Endothelial cell of umbilical vein (primary cell): ENCODE results near the gene STAT5A. TPM values are rescaled to one million over a fixed set of nuclear protein-coding genes. Genes with fewer than 3 reads are reported as not detected.

Experiments used
- BruUV-seq: library from RNA; stranded (reverse); fragments of 400-500 nt; replicated peaks from 2 replicates; lab custom pipeline; 2021; lab: Mats Ljungman, UMichigan
- CTCF ChIA-PET: fragments of 300-600, 350-600 bp; sonication (Branson Sonifier 250); formaldehyde crosslinking; loops from one replicate; lab custom pipeline; 2021; ENCODE audit warnings: antibody characterized with exemption, inconsistent platforms; lab: Charles Lee
- POLR2A ChIA-PET: fragments of 300-600, 350-600 bp; sonication (Branson Sonifier 250); formaldehyde crosslinking; loops from one replicate; lab custom pipeline; 2021; ENCODE audit warnings: antibody characterized with exemption, inconsistent platforms; lab: Charles Lee
- DNase-seq: peaks from one replicate; pipeline ENCODE4 v3.0.0-alpha.2; 2011; ENCODE audit warnings: low read depth, low spot score
- FAIRE-seq: peaks from 2 replicates; lab custom pipeline; 2011; peaks lifted over from hg19 to GRCh38; lab: Jason Lieb, UNC
- H2AFZ ChIP-seq: 2 replicates; pipeline ENCODE4 v1.6.0; 2012; ENCODE audit warnings: low read depth, low read length, control low read depth, inconsistent platforms
- H3K27ac ChIP-seq: 2 replicates; pipeline ENCODE4 v1.5.1; 2011; ENCODE audit warnings: low read depth, mild to moderate bottlenecking, control low read depth, low read length, moderate library complexity; ENCODE audit not compliant: insufficient read depth
- H3K27me3 ChIP-seq, 2 experiments: 2 replicates each; pipeline versions ENCODE4 v1.6.0 to v1.6.1; 2011; ENCODE audit warnings: low read length in 2 of 2, mixed read lengths in 1 of 2; ENCODE audit not compliant: control insufficient read depth in 2 of 2, insufficient read depth in 2 of 2
- H3K36me3 ChIP-seq, 2 experiments: 2 replicates in 1 of 2; 3 replicates in 1 of 2; pipeline ENCODE4 v1.5.1; 2011; ENCODE audit warnings: low read length in 2 of 2, mild to moderate bottlenecking in 1 of 2, moderate library complexity in 1 of 2; ENCODE audit not compliant: control insufficient read depth in 2 of 2, insufficient read depth in 2 of 2; ENCODE audit errors: extremely low read depth in 1 of 2
- H3K4me1 ChIP-seq: 3 replicates; pipeline ENCODE4 v1.5.1; 2011; ENCODE audit warnings: mild to moderate bottlenecking, low read length; ENCODE audit not compliant: control insufficient read depth, insufficient read depth; ENCODE audit errors: extremely low read depth
- H3K4me2 ChIP-seq: 2 replicates; pipeline ENCODE4 v1.6.1; 2011; ENCODE audit warnings: low read length, control low read depth, mixed read lengths; ENCODE audit not compliant: insufficient read depth
- H3K4me3 ChIP-seq, 3 experiments: fragments of 200-600 bp in 1 of 3; sonication (generic), shearing (Covaris generic) in 1 of 3; replicated peaks in 1 of 3; 2 replicates each; pipeline ENCODE4 v1.5.1; 2011 to 2016; ENCODE audit warnings: control low read depth in 3 of 3, low read length in 3 of 3, mild to moderate bottlenecking in 2 of 3, inconsistent platforms in 1 of 3, low read depth in 1 of 3, moderate library complexity in 1 of 3; ENCODE audit not compliant: insufficient read depth in 1 of 3
- H3K79me2 ChIP-seq: 2 replicates; pipeline ENCODE4 v1.6.0; 2012; ENCODE audit warnings: low read length, inconsistent platforms; ENCODE audit not compliant: control insufficient read depth, insufficient read depth
- H3K9ac ChIP-seq: replicated peaks from 2 replicates; pipeline ENCODE3; 2011; ENCODE audit warnings: low read length, control low read depth; ENCODE audit not compliant: insufficient read depth; ENCODE audit errors: extremely low read depth
- H3K9me1 ChIP-seq: replicated peaks from 3 replicates; pipeline ENCODE4 v1.6.0; 2011; ENCODE audit warnings: mild to moderate bottlenecking, low read length; ENCODE audit not compliant: control insufficient read depth, insufficient read depth; ENCODE audit errors: extremely low read depth
- H3K9me3 ChIP-seq: replicated peaks from 2 replicates; pipeline ENCODE4 v1.5.1; 2012; ENCODE audit warnings: low read length, inconsistent platforms; ENCODE audit not compliant: control insufficient read depth, insufficient read depth
- H4K20me1 ChIP-seq: replicated peaks from 2 replicates; pipeline ENCODE3; 2011; ENCODE audit warnings: mild to moderate bottlenecking, low read length; ENCODE audit not compliant: control insufficient read depth, insufficient read depth; ENCODE audit errors: extremely low read depth
- CTCF ChIP-seq, 2 donors: IDR thresholded peaks; 1 replicate in 1 of 2; 2 replicates in 1 of 2; pipeline ENCODE4 v1.5.1; 2011; ENCODE audit warnings: low read length in 2 of 2, mild to moderate bottlenecking in 2 of 2, moderate library complexity in 2 of 2, control low read depth in 1 of 2, inconsistent platforms in 1 of 2, low read depth in 1 of 2; ENCODE audit not compliant: insufficient read depth in 1 of 2; ENCODE audit errors: extremely low read depth in 1 of 2
- EZH2 ChIP-seq: IDR thresholded peaks from 2 replicates; pipeline ENCODE4 v1.6.1; 2012; ENCODE audit warnings: borderline replicate concordance, low read depth, mild to moderate bottlenecking, moderate library complexity, low read length, inconsistent platforms; ENCODE audit not compliant: severe bottlenecking
- FOS ChIP-seq: IDR thresholded peaks from 2 replicates; pipeline ENCODE4 v1.6.1; 2011; ENCODE audit warnings: mild to moderate bottlenecking, low read length, moderate library complexity, borderline replicate concordance; ENCODE audit not compliant: insufficient read depth
- GATA2 ChIP-seq: IDR thresholded peaks from 2 replicates; pipeline ENCODE4 v1.7.0; 2011; ENCODE audit warnings: low read depth, mild to moderate bottlenecking, moderate library complexity, mixed read lengths, low read length; ENCODE audit not compliant: insufficient read length, insufficient read depth
- JUN ChIP-seq: IDR thresholded peaks from 2 replicates; pipeline ENCODE4 v1.6.1; 2011; ENCODE audit warnings: borderline replicate concordance, low read depth; ENCODE audit not compliant: insufficient read length, insufficient read depth
- MAX ChIP-seq: IDR thresholded peaks from 2 replicates; pipeline ENCODE4 v1.6.1; 2011; ENCODE audit not compliant: insufficient read depth, insufficient read length
- POLR2AphosphoS5 ChIP-seq: IDR thresholded peaks from 2 replicates; pipeline ENCODE4 v1.6.1; 2012; ENCODE audit warnings: low read depth, mild to moderate bottlenecking, control low read depth, low read length, moderate library complexity; ENCODE audit not compliant: insufficient read depth
- dilution Hi-C: fragments of 300-500 bp; cut with MboI; formaldehyde crosslinking; loops from one replicate; pipeline ENCODE4 v1.15.0; 2019; ENCODE audit warnings: low sequenced_read_pairs; ENCODE audit not compliant: extremely low pct_ligation_motif_present
- intact Hi-C: fragments of 100-400 bp; cut with micrococcal nuclease; formaldehyde crosslinking; loops from one replicate; pipeline ENCODE4 v1.10.0; 2022
- polyA plus RNA-seq, 4 experiments: library from polyadenylated mRNA; depleted of rRNA in 3 of 4; stranded (reverse) in 3 of 4; unstranded in 1 of 4; fragments of >200 nt; gene quantifications; 2 replicates each; pipeline versions ENCODE4 v1.2.1 to v1.2.3, GENCODE V29; 2011 to 2012; ENCODE audit warnings: missing spikeins in 1 of 4
- total RNA-seq: library from RNA; stranded (reverse); gene quantifications from 2 replicates; pipeline ENCODE4 v1.2.3, GENCODE V29; 2021

STAT5A gene
- total and polyA plus RNA-seq, 2 donors (not counting 3 experiments of a cell fraction or from before 2014, with no cell fraction given), result 18.0 to 23.4 TPM

- H3K4me3 ChIP-seq, result no peak overlapping the region
- peak; percentile 85 for DNase-seq
- H3K27ac ChIP-seq, result no peak overlapping the region
- H3K4me1 ChIP-seq, result peaks cover 43% of the 10 kb centered on the region
- peaks cover 7 to 11% of the 10 kb centered on the region in 2 experiments for H3K36me3 ChIP-seq
- H3K4me2 ChIP-seq, result no peak overlapping the region
- H3K9me1 ChIP-seq, result no peaks in the 10 kb centered on the region
- CTCF ChIA-PET, result interaction anchor here (0.6 to 15.7 kb wide), 36 partner anchors 10 to 364 kb away, joined by 3 to 190 read pairs (median 4); partner anchors contain the start of genes CAVIN1, PLEKHH3 and STAT3
- dilution Hi-C loops, result no loop called here
- no peak overlapping the region for H3K9ac ChIP-seq
- H3K27me3 ChIP-seq, result no peaks in the 10 kb centered on the region
- no TSS peak for BruUV-seq
- intact Hi-C loops, result loop anchor here (1.0 to 2.0 kb wide), 2 partner anchors 90 to 205 kb away; no protein-coding TSS in a partner anchor
- no peaks in the 10 kb centered on the region for H3K79me2 ChIP-seq
- H3K9me3 ChIP-seq, result no peaks in the 10 kb centered on the region
- POLR2A ChIA-PET, result interaction anchor here (0.7 to 1.0 kb wide), 3 partner anchors 111 to 208 kb away, joined by 3 to 5 read pairs (median 4); partner anchors contain the start of gene CAVIN1
- peak; percentile 86 for FAIRE-seq
- H2AFZ ChIP-seq, result no peak overlapping the region
- no peak for TF ChIP-seq JUN
- no peak for TF ChIP-seq EZH2
- TF ChIP-seq POLR2AphosphoS5, result peak; percentile 49
- no peak for TF ChIP-seq GATA2
- TF ChIP-seq CTCF (IDR thresholded peaks at IDR 0.05; ENCODE audit: extremely low read depth in 1 of 2, insufficient read depth in 1 of 2, low read depth in 1 of 2, low read length in 2 of 2), result peak; percentile 67 to 88
- no peak for TF ChIP-seq MAX
- no peak for TF ChIP-seq FOS
- no peaks in the 10 kb centered on the region for H4K20me1 ChIP-seq
Measured at GRCh38 chr17:42312285-42313130, 24.2 kb downstream of the STAT5A start.
